ENCODE results near the gene ITGA5. TPM values are rescaled to one million over a fixed set of nuclear protein-coding genes. Genes with fewer than 3 reads are reported as not detected.

Gene ITGA5
- total and polyA plus RNA-seq, 10 donors = 7.0 to 44.9 (median 28.2) TPM

DNA sequence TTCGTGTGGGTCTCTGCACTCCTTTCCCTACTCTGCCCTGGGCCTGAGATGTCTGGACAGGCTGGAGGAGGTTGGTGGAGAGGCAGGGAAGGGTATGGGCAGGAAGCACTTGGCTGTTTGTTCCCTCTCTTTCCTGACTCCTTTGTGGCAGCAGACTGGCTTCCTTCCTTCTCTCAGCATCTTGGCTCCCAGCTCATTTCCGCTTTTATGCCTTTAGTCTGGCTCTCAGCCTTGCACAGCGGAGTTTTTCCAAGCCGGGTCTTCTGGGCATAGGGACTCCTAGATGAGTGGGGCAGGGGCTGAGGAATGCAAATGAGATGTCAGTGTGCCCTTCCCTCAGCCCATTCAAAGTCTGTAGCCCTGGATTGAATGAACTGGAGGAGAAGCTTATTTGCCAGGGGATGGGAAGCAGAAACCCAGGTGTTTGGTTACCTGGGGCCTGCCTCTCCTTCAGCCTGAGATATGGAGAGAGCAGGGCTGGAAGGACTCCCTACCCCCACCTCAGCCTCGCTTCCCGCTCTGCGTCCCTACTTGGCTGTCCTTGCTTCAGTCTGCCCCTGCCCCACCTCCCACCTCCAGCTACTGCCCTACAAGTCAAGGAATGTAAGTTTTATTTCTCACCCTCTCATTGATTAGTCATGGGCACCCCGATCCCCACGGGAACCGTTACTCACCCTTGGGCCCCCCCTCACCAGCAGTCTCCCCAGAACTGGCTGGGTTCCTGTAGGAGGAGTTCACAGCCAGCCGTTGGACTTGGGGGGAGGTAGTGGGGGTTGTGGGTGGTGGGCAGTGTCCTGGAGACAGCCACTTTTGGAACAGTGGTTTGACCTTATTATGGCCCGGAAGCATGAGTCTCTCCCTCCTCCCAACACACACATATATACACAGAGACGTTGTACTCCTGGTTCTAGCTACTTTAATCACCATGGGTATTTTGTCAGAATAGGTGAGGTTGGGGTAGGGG is 9.3 kb upstream of the ITGA5 start:
- H3K4me1 ChIP-seq = peaks cover 9 to 52% (median 37%) of the 10 kb centered on the region in 6 donors
- WGBS, 5 donors = 13 to 35% (median 22%) methylated on average over 13 of the region's 13 CpGs
- H3K9me3 ChIP-seq = no peaks in the 10 kb centered on the region
- peak overlapping the region in 1 of 8 donors; percentile 42 for H3K27ac ChIP-seq
- H3K4me3 ChIP-seq = no peak overlapping the region
- peaks cover 0 to 82% (median 11%) of the 10 kb centered on the region in 7 donors for H3K27me3 ChIP-seq (replicated peaks in 1 of 7)
- no peaks in the 10 kb centered on the region for H3K36me3 ChIP-seq
- no peak for DNase-seq
- intact Hi-C loops (cut with DNase I; ENCODE audit: low total_unique reads) = no loop called here
- peak in 2 of 3 donors; percentile 41 to 50 for TF ChIP-seq POLR2AphosphoS5 (IDR thresholded peaks at IDR 0.05)
- TF ChIP-seq POLR2A (IDR thresholded peaks at IDR 0.05) = no peak

DNA sequence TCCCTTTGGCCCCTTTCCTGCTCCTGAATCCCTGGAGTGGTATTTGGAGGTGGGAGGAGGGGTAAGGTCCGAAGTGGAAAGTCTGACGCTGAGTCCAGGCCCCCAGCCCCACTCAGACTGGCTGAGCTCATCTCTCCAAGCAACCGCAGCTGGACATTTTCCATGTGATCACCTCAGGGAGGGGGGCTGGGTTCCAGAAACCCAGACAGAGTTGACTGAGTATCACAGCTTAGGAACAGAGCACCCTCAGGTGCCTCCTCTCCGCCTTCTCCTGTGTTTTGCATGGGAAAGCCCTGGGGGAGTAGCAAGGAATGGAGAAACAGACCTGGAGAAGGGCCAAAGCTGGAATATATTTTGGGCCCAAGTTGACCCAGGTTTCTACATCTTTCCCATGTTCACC is 8.0 kb upstream of the ITGA5 start:
- Histone ChIP-seq H3K4me3 (no peak overlapping the region), H3K4me1 (peaks cover 9 to 45% (median 28%) of the 10 kb centered on the region in 6 donors), H3K27ac (no peak overlapping the region), H3K36me3 (no peaks in the 10 kb centered on the region), H3K9me3 (no peaks in the 10 kb centered on the region), H3K27me3 (replicated peaks in 1 of 7) (peaks cover 0 to 91% (median 12%) of the 10 kb centered on the region in 7 donors)
- intact Hi-C loops (cut with DNase I; ENCODE audit: low total_unique reads) = no loop called here
- no peak for TF ChIP-seq POLR2A (IDR thresholded peaks at IDR 0.05)
- TF ChIP-seq, protein P1, sequence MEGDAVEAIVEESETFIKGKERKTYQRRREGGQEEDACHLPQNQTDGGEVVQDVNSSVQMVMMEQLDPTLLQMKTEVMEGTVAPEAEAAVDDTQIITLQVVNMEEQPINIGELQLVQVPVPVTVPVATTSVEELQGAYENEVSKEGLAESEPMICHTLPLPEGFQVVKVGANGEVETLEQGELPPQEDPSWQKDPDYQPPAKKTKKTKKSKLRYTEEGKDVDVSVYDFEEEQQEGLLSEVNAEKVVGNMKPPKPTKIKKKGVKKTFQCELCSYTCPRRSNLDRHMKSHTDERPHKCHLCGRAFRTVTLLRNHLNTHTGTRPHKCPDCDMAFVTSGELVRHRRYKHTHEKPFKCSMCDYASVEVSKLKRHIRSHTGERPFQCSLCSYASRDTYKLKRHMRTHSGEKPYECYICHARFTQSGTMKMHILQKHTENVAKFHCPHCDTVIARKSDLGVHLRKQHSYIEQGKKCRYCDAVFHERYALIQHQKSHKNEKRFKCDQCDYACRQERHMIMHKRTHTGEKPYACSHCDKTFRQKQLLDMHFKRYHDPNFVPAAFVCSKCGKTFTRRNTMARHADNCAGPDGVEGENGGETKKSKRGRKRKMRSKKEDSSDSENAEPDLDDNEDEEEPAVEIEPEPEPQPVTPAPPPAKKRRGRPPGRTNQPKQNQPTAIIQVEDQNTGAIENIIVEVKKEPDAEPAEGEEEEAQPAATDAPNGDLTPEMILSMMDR (IDR thresholded peaks at IDR 0.05 in 8 of 11, conservative IDR thresholded peaks at IDR 0.05 in 3 of 11) = no peak
- TF ChIP-seq POLR2AphosphoS5 (IDR thresholded peaks at IDR 0.05) = no peak
- 75 to 91% (median 88%) methylated on average over 4 of the region's 4 CpGs for WGBS, 5 donors
- DNase-seq = no peak

DNA sequence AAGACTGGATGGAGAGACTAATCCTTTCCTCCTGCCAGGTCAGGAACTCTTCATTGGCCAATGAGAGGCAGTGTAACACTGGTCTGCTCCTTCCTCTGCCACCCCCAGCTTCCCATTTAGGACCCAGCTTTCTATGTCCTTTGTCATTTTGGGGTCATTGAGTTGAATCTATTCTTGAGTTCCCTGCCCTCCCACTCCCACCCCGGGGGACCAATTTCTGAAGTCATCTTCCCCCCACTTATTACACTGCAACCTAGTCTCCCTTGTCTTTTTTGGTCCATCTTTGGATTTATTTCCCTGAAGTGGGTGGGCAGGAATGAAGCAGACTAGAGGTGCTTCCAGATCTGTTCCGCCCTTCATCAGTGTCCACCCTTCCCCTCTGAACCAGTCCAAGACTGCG is 7.6 kb upstream of the ITGA5 start:
- intact Hi-C loops (cut with DNase I; ENCODE audit: low total_unique reads) = no loop called here
- Histone ChIP-seq H3K36me3 (no peaks in the 10 kb centered on the region), H3K9me3 (no peaks in the 10 kb centered on the region), H3K4me3 (no peak overlapping the region), H3K27ac (no peak overlapping the region), H3K4me1 (peaks cover 9 to 45% (median 26%) of the 10 kb centered on the region in 6 donors), H3K27me3 (replicated peaks in 1 of 7) (peaks cover 0 to 92% (median 12%) of the 10 kb centered on the region in 7 donors)
- TF ChIP-seq POLR2AphosphoS5 (IDR thresholded peaks at IDR 0.05) = no peak
- TF ChIP-seq POLR2A (IDR thresholded peaks at IDR 0.05) = no peak
- TF ChIP-seq, protein P1 (IDR thresholded peaks at IDR 0.05 in 8 of 11, conservative IDR thresholded peaks at IDR 0.05 in 3 of 11) = no peak
- 80 to 88% (median 82%) methylated on average over 3 of the region's 3 CpGs for WGBS, 5 donors
- no peak for DNase-seq

DNA sequence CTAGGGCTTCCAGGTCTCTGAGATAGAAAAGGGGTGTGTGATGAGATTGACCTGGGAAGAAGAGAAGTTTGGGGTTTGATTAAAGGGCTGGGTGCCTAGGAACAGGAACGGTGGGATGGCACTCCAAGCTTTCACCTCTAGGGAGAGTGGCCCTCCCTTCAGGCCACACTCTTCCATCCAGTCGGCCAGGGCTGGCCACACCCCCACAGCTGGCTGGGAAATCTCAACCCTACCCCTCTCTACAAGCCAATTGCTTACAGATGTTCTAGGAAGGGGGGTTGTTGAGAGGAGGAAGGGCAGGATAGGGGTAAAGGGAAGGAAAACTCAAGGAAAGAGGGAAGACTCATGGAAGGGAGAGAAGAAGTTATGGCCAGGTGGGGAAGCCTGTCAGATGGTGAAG is 6.6 kb upstream of the ITGA5 start:
- H3K4me1 ChIP-seq = peaks cover 9 to 49% (median 27%) of the 10 kb centered on the region in 6 donors
- H3K27ac ChIP-seq = no peak overlapping the region
- intact Hi-C loops (cut with DNase I; ENCODE audit: low total_unique reads) = no loop called here
- H3K9me3 ChIP-seq = no peaks in the 10 kb centered on the region
- TF ChIP-seq POLR2A (IDR thresholded peaks at IDR 0.05) (no peak), POLR2AphosphoS5 (IDR thresholded peaks at IDR 0.05) (no peak)
- TF ChIP-seq, protein P1 (IDR thresholded peaks at IDR 0.05 in 8 of 11, conservative IDR thresholded peaks at IDR 0.05 in 3 of 11) = no peak
- peaks cover 0 to 90% (median 12%) of the 10 kb centered on the region in 7 donors for H3K27me3 ChIP-seq (replicated peaks in 1 of 7)
- H3K4me3 ChIP-seq = no peak overlapping the region
- DNase-seq = no peak
- 65 to 80% (median 70%) methylated on average over 2 of the region's 2 CpGs for WGBS, 5 donors
- no peaks in the 10 kb centered on the region for H3K36me3 ChIP-seq

Data from spleen (tissue), 11 donors.